K562 (cell line): Measurements from ENCODE around the gene LENEP. TPM values are rescaled to one million over a fixed set of nuclear protein-coding genes. Genes with fewer than 3 reads are reported as not detected.

Experiments
- CBFB ChIP-seq: sonication (generic); formaldehyde crosslinking; IDR thresholded peaks from 2 replicates; pipeline ENCODE4 v1.4.0; 2020; ENCODE audit warnings: mild to moderate bottlenecking, missing genetic modification reagents
- DACH1 ChIP-seq: fragments of 450-650 bp; IDR thresholded peaks from 2 replicates; pipeline ENCODE4 v1.6.1; 2018; ENCODE audit not compliant: partially characterized antibody
- FIP1L1 ChIP-seq: fragments of 200-400 bp; formaldehyde crosslinking; IDR thresholded peaks from 2 replicates; pipeline ENCODE4 v1.6.1; 2018; ENCODE audit warnings: mild to moderate bottlenecking, low read depth, low read length; ENCODE audit not compliant: poor library complexity, severe bottlenecking
- HDAC2 ChIP-seq: fragments of 450-650 bp; IDR thresholded peaks from 2 replicates; pipeline ENCODE4 v1.6.1; 2016; ENCODE audit warnings: mild to moderate bottlenecking
- HNRNPH1 ChIP-seq: fragments of 200-400 bp; formaldehyde crosslinking; optimal IDR thresholded peaks from 2 replicates; pipeline ENCODE3; 2017; ENCODE audit warnings: low read depth, mild to moderate bottlenecking, low read length, moderate library complexity
- HNRNPL ChIP-seq: fragments of 200-400 bp; formaldehyde crosslinking; IDR thresholded peaks from 2 replicates; pipeline ENCODE4 v1.6.1; 2017; ENCODE audit warnings: low read depth, mild to moderate bottlenecking, low read length
- SMARCA4 ChIP-seq: fragments of 450-650 bp; IDR thresholded peaks from 2 replicates; pipeline ENCODE4 v1.6.1; 2016
- SP1 ChIP-seq: sonication (generic); formaldehyde crosslinking; IDR thresholded peaks from 2 replicates; pipeline ENCODE4 v1.8.1; 2022; ENCODE audit warnings: mild to moderate bottlenecking, missing genetic modification reagents
- STAG1 ChIP-seq: sonication (generic); formaldehyde crosslinking; IDR thresholded peaks from 2 replicates; pipeline ENCODE4 v1.5.0; 2020; ENCODE audit warnings: missing genetic modification reagents, borderline replicate concordance
- ZC3H11A ChIP-seq: IDR thresholded peaks from 2 replicates; pipeline ENCODE4 v1.6.1; 2012; ENCODE audit warnings: low read depth, low read length, improper control_type of control experiment
- ZNF133 ChIP-seq: fragments of 250-450 bp; sonication (Bioruptor Pico); IDR thresholded peaks from 2 replicates; pipeline ENCODE4 v1.4.0; 2020; ENCODE audit warnings: mild to moderate bottlenecking
- ZNF143 ChIP-seq: sonication (generic); formaldehyde crosslinking; IDR thresholded peaks from 2 replicates; pipeline ENCODE4 v1.9.0; 2022; ENCODE audit warnings: mild to moderate bottlenecking, missing genetic modification reagents
- ZNF174 ChIP-seq: fragments of 250-450 bp; sonication (Bioruptor Pico); IDR thresholded peaks from 2 replicates; pipeline ENCODE4 v1.4.0; 2020; ENCODE audit warnings: mild to moderate bottlenecking
- ZNF444 ChIP-seq: fragments of 250-450 bp; sonication (Bioruptor Pico); IDR thresholded peaks from 2 replicates; pipeline ENCODE4 v1.4.0; 2020; ENCODE audit warnings: mild to moderate bottlenecking, moderate library complexity
- ZNF586 ChIP-seq: fragments of 450-650 bp; formaldehyde crosslinking; conservative IDR thresholded peaks from 2 replicates; pipeline ENCODE4 v1.4.0; 2020; ENCODE audit warnings: mild to moderate bottlenecking, moderate library complexity
- ZSCAN29 ChIP-seq: fragments of 450-650 bp; IDR thresholded peaks from 2 replicates; pipeline ENCODE4 v1.6.1; 2017
- polyA plus RNA-seq, 8 experiments: library from polyadenylated mRNA; depleted of rRNA in 4 of 8; stranded (reverse) in 5 of 8; unstranded in 3 of 8; fragments of >200 nt; fragmentation: Nextera tagmentation in 2 of 8; fragmentation: Illumina TruSeq in 1 of 8; extraction: Ambion mirVana in 2 of 8; extraction: Trizol in 1 of 8; gene quantifications; 2 replicates each; pipeline versions ENCODE4 v1.2.1 to v1.2.3, GENCODE V29; 2011 to 2014; ENCODE audit warnings: inconsistent platforms in 1 of 8, missing spikeins in 1 of 8
- total RNA-seq, 7 experiments: library from RNA; depleted of rRNA in 6 of 7; stranded (reverse); fragments of >200 nt in 6 of 7; fragmentation: Illumina TruSeq in 2 of 7; extraction: Trizol in 2 of 7; gene quantifications; 2 replicates each; pipeline versions ENCODE4 v1.2.1 to v1.2.3, GENCODE V29; 2011 to 2021; ENCODE audit warnings: low replicate concordance in 1 of 7
- TF ChIP-seq, protein P1 (sequence below): fragments of 450-650 bp; IDR thresholded peaks from 2 replicates; pipeline ENCODE4 v1.6.1; 2017; ENCODE audit warnings: antibody characterized with exemption, mild to moderate bottlenecking
- TF ChIP-seq, protein P2 (sequence below), 2 experiments: fragments of 450-650 bp; conservative IDR thresholded peaks; 2 replicates each; pipeline ENCODE4 v1.6.1; 2017; ENCODE audit warnings: mild to moderate bottlenecking in 2 of 2, moderate library complexity in 2 of 2
- TF ChIP-seq, protein P3 (sequence below): fragments of 450-650 bp; IDR thresholded peaks from 2 replicates; pipeline ENCODE4 v1.6.1; 2018; ENCODE audit not compliant: partially characterized antibody

Gene LENEP
- total and polyA plus RNA-seq, 9 of the 15 experiments (the other 6 are each of a cell fraction or from before 2014, with no cell fraction given), result 0.23 to 0.87 (median 0.67) TPM; not detected in 5

DNA sequence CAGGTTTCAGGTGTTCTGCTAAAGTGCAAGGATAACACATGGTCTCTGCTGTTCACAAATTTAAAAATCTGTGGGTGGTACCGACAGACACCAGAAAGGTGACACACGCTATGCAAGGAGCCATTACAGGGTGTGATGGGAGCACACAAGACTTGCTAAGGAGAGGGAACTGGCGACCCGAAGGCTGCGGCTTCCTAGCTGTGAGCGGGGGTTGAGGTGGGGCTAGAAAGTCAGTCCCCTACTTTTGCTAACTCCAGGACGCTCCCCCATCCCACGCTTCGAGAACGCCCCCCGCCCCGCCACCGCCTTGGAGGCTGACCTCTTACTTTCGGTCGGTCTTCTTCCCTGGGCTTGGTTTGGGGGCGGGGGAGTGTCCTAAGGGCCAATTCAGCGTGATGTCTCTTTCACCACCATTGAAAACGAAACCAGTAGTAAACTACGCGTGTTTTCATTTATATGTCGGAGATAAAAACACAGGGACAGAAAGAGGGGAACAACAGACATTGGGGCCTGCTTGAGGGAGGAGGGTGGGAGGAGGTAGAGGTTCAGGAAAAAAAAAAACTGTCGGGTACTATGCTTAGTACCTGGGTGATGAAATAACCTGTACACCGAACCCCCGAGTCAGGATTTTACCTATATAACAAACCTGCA lies 17.9 kb upstream of the LENEP start (continued):
- TF ChIP-seq, protein P1, sequence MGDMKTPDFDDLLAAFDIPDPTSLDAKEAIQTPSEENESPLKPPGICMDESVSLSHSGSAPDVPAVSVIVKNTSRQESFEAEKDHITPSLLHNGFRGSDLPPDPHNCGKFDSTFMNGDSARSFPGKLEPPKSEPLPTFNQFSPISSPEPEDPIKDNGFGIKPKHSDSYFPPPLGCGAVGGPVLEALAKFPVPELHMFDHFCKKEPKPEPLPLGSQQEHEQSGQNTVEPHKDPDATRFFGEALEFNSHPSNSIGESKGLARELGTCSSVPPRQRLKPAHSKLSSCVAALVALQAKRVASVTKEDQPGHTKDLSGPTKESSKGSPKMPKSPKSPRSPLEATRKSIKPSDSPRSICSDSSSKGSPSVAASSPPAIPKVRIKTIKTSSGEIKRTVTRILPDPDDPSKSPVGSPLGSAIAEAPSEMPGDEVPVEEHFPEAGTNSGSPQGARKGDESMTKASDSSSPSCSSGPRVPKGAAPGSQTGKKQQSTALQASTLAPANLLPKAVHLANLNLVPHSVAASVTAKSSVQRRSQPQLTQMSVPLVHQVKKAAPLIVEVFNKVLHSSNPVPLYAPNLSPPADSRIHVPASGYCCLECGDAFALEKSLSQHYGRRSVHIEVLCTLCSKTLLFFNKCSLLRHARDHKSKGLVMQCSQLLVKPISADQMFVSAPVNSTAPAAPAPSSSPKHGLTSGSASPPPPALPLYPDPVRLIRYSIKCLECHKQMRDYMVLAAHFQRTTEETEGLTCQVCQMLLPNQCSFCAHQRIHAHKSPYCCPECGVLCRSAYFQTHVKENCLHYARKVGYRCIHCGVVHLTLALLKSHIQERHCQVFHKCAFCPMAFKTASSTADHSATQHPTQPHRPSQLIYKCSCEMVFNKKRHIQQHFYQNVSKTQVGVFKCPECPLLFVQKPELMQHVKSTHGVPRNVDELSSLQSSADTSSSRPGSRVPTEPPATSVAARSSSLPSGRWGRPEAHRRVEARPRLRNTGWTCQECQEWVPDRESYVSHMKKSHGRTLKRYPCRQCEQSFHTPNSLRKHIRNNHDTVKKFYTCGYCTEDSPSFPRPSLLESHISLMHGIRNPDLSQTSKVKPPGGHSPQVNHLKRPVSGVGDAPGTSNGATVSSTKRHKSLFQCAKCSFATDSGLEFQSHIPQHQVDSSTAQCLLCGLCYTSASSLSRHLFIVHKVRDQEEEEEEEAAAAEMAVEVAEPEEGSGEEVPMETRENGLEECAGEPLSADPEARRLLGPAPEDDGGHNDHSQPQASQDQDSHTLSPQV, result 0 out of 2 replicates have a peak, but pooled peaks have one; percentile 38
- no peak for TF ChIP-seq ZNF174
- no peak for TF ChIP-seq HNRNPH1
- TF ChIP-seq SMARCA4, result 0 out of 2 replicates have a peak, but pooled peaks have one; percentile 12
- no peak for TF ChIP-seq ZNF133 (CRISPR knock-in tag)
- TF ChIP-seq, protein P2, sequence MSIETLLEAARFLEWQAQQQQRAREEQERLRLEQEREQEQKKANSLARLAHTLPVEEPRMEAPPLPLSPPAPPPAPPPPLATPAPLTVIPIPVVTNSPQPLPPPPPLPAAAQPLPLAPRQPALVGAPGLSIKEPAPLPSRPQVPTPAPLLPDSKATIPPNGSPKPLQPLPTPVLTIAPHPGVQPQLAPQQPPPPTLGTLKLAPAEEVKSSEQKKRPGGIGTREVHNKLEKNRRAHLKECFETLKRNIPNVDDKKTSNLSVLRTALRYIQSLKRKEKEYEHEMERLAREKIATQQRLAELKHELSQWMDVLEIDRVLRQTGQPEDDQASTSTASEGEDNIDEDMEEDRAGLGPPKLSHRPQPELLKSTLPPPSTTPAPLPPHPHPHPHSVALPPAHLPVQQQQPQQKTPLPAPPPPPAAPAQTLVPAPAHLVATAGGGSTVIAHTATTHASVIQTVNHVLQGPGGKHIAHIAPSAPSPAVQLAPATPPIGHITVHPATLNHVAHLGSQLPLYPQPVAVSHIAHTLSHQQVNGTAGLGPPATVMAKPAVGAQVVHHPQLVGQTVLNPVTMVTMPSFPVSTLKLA (conservative IDR thresholded peaks at IDR 0.05), result 0 out of 4 replicates have a peak, but pooled peaks of 1 of the 2 experiments have one; percentile 14
- TF ChIP-seq SP1 (CRISPR knock-in tag), result no peak
- no peak for TF ChIP-seq STAG1 (CRISPR knock-in tag)
- TF ChIP-seq HNRNPL, result no peak
- TF ChIP-seq ZC3H11A, result no peak
- TF ChIP-seq HDAC2, result no peak
- TF ChIP-seq ZNF444 (CRISPR knock-in tag), result no peak
- no peak for TF ChIP-seq FIP1L1
- TF ChIP-seq ZNF143 (CRISPR knock-in tag), result no peak
- no peak for TF ChIP-seq ZNF586 (CRISPR knock-in tag)
- TF ChIP-seq ZSCAN29, result no peak
- TF ChIP-seq, protein P3, sequence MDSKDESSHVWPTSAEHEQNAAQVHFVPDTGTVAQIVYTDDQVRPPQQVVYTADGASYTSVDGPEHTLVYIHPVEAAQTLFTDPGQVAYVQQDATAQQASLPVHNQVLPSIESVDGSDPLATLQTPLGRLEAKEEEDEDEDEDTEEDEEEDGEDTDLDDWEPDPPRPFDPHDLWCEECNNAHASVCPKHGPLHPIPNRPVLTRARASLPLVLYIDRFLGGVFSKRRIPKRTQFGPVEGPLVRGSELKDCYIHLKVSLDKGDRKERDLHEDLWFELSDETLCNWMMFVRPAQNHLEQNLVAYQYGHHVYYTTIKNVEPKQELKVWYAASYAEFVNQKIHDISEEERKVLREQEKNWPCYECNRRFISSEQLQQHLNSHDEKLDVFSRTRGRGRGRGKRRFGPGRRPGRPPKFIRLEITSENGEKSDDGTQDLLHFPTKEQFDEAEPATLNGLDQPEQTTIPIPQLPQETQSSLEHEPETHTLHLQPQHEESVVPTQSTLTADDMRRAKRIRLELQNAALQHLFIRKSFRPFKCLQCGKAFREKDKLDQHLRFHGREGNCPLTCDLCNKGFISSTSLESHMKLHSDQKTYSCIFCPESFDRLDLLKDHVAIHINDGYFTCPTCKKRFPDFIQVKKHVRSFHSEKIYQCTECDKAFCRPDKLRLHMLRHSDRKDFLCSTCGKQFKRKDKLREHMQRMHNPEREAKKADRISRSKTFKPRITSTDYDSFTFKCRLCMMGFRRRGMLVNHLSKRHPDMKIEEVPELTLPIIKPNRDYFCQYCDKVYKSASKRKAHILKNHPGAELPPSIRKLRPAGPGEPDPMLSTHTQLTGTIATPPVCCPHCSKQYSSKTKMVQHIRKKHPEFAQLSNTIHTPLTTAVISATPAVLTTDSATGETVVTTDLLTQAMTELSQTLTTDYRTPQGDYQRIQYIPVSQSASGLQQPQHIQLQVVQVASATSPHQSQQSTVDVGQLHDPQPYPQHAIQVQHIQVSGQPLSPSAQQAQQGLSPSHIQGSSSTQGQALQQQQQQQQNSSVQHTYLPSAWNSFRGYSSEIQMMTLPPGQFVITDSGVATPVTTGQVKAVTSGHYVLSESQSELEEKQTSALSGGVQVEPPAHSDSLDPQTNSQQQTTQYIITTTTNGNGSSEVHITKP, result peak; percentile 33
- no peak for TF ChIP-seq CBFB (CRISPR knock-in tag)
- no peak for TF ChIP-seq DACH1
